ENCODE measurements around the gene LOXL1. TPM values are rescaled to one million over a fixed set of nuclear protein-coding genes. Genes with fewer than 3 reads are reported as not detected.

The LOXL1 gene
- polyA plus RNA-seq, 1 of the 3 experiments (the other 2 are of a cell fraction), result 50.3 TPM

- H3K4me2 ChIP-seq, result peak overlapping the region; percentile 79
- H3K4me1 ChIP-seq (ENCODE audit: control insufficient read depth in 1 of 2, insufficient read depth in 2 of 2, low read depth in 1 of 2, low read length in 1 of 2), result peaks cover 38% of the 10 kb centered on the region in 2 experiments; a peak in 3 of 4 replicates
- H3K4me3 ChIP-seq (ENCODE audit: low read depth in 2 of 2, low read length in 1 of 2), result no peak overlapping the region
- H3K9me3 ChIP-seq, result no peaks in the 10 kb centered on the region
- 0% methylated on average over 3 of the region's 10 CpGs for WGBS (ENCODE audit: low lambda C conversion rate)
- no peaks in the 10 kb centered on the region for H3K36me3 ChIP-seq (replicated peaks in 1 of 2; ENCODE audit: control insufficient read depth in 1 of 2, insufficient read depth in 2 of 2, low read length in 1 of 2)
- H3K27ac ChIP-seq (ENCODE audit: low read depth in 2 of 2, low read length in 1 of 2), result peak overlapping the region; percentile 90 to 95
- TF ChIP-seq MEF2A (IDR thresholded peaks at IDR 0.05; ENCODE audit: borderline replicate concordance, low read depth) (no peak), ELF1 (IDR thresholded peaks at IDR 0.05) (no peak), GATA2 (CRISPR knock-in tag; IDR thresholded peaks at IDR 0.05) (no peak), PBX3 (IDR thresholded peaks at IDR 0.05) (peak; percentile 54; the same call in 1 of the 2 replicates), POLR2AphosphoS5 (IDR thresholded peaks at IDR 0.05; ENCODE audit: low read depth, low read length) (peak; percentile 59; the same call in 1 of the 2 replicates), FOSL2 (IDR thresholded peaks at IDR 0.05; ENCODE audit: borderline replicate concordance, low read depth) (peak; percentile 84), TEAD4 (IDR thresholded peaks at IDR 0.05; ENCODE audit: borderline replicate concordance, insufficient read depth) (0 out of 2 replicates have a peak, but pooled peaks have one; percentile 56), SIN3A (IDR thresholded peaks at IDR 0.05; ENCODE audit: borderline replicate concordance, low read depth, low read length) (peak; percentile 60; the same call in 1 of the 2 replicates), JUND (IDR thresholded peaks at IDR 0.05) (peak; percentile 80), NFIC (IDR thresholded peaks at IDR 0.05; ENCODE audit: borderline replicate concordance) (peak; percentile 98), RCOR1 (IDR thresholded peaks at IDR 0.05; ENCODE audit: low read length) (no peak), TCF12 (IDR thresholded peaks at IDR 0.05) (peak; percentile 83), RXRA (IDR thresholded peaks at IDR 0.05; ENCODE audit: borderline replicate concordance, low read depth) (no peak; the same call in 1 of the 2 replicates), ZBTB33 (IDR thresholded peaks at IDR 0.05; ENCODE audit: borderline replicate concordance, low read depth) (0 out of 2 replicates have a peak, but pooled peaks have one; percentile 31), GABPA (IDR thresholded peaks at IDR 0.05; ENCODE audit: low read depth) (no peak), EP300 (IDR thresholded peaks at IDR 0.05; ENCODE audit: borderline replicate concordance in 1 of 2, low read depth in 1 of 2, low read length in 1 of 2) (0 out of 4 replicates have a peak, but pooled peaks of 1 of the 2 experiments have one; percentile 26), SMC3 (IDR thresholded peaks at IDR 0.05; ENCODE audit: low read depth, low read length) (no peak)
- TF ChIP-seq, protein P1, sequence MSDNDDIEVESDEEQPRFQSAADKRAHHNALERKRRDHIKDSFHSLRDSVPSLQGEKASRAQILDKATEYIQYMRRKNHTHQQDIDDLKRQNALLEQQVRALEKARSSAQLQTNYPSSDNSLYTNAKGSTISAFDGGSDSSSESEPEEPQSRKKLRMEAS (IDR thresholded peaks at IDR 0.05; ENCODE audit: low read depth), result peak; percentile 92
- TF ChIP-seq, protein P2, sequence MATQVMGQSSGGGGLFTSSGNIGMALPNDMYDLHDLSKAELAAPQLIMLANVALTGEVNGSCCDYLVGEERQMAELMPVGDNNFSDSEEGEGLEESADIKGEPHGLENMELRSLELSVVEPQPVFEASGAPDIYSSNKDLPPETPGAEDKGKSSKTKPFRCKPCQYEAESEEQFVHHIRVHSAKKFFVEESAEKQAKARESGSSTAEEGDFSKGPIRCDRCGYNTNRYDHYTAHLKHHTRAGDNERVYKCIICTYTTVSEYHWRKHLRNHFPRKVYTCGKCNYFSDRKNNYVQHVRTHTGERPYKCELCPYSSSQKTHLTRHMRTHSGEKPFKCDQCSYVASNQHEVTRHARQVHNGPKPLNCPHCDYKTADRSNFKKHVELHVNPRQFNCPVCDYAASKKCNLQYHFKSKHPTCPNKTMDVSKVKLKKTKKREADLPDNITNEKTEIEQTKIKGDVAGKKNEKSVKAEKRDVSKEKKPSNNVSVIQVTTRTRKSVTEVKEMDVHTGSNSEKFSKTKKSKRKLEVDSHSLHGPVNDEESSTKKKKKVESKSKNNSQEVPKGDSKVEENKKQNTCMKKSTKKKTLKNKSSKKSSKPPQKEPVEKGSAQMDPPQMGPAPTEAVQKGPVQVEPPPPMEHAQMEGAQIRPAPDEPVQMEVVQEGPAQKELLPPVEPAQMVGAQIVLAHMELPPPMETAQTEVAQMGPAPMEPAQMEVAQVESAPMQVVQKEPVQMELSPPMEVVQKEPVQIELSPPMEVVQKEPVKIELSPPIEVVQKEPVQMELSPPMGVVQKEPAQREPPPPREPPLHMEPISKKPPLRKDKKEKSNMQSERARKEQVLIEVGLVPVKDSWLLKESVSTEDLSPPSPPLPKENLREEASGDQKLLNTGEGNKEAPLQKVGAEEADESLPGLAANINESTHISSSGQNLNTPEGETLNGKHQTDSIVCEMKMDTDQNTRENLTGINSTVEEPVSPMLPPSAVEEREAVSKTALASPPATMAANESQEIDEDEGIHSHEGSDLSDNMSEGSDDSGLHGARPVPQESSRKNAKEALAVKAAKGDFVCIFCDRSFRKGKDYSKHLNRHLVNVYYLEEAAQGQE (IDR thresholded peaks at IDR 0.05; ENCODE audit: low read depth, low read length), result no peak
- H2AFZ ChIP-seq (ENCODE audit: low read depth), result no peak overlapping the region
- POLR2A ChIA-PET, result interaction anchor here (1.6 kb wide), 1 partner anchor 11 kb away, joined by 5 read pairs; the partner anchor contains the start of gene PML
- H3F3A ChIP-seq (replicated peaks; ENCODE audit: insufficient read depth), result peaks cover 25% of the 10 kb centered on the region
- CTCF ChIA-PET, result interaction anchor here (0.8 to 4.2 kb wide), 8 partner anchors 8 to 339 kb away, joined by 3 to 22 read pairs (median 6); partner anchors contain the start of gene STOML1
- peak; percentile 49 for DNase-seq
- H3K79me2 ChIP-seq (ENCODE audit: insufficient read depth), result no peaks in the 10 kb centered on the region
- no peaks in the 10 kb centered on the region for H3K9me2 ChIP-seq
- no peaks in the 10 kb centered on the region for H3K27me3 ChIP-seq (ENCODE audit: insufficient read depth)
- H4K20me1 ChIP-seq (ENCODE audit: insufficient read depth), result no peaks in the 10 kb centered on the region
- H3K9ac ChIP-seq, result peak overlapping the region; percentile 70; the same call in 1 of the 2 replicates
These were observed 57.0 kb downstream of the LOXL1 start for GRCh38 chr15:73983211-73983727.
